ENCODE measurements around the gene MTHFR. TPM values are rescaled to one million over a fixed set of nuclear protein-coding genes. Genes with fewer than 3 reads are reported as not detected.
A peak's percentile ranks its signal among the peaks of the same experiment; 100 is the strongest.
"Not testable (repeated sequence)": the region's sequence is repeated elsewhere in the genome, so short reads cannot be mapped to it uniquely, and the experiment has no call there.

The MTHFR gene
- total RNA-seq, 1 experiment from 2014 or later: 3.5 TPM

GRCh38 chr1:11833497-11833896 is 27.7 kb upstream of the MTHFR start:
- no peak for DNase-seq (ENCODE audit: low spot score)

DNA sequence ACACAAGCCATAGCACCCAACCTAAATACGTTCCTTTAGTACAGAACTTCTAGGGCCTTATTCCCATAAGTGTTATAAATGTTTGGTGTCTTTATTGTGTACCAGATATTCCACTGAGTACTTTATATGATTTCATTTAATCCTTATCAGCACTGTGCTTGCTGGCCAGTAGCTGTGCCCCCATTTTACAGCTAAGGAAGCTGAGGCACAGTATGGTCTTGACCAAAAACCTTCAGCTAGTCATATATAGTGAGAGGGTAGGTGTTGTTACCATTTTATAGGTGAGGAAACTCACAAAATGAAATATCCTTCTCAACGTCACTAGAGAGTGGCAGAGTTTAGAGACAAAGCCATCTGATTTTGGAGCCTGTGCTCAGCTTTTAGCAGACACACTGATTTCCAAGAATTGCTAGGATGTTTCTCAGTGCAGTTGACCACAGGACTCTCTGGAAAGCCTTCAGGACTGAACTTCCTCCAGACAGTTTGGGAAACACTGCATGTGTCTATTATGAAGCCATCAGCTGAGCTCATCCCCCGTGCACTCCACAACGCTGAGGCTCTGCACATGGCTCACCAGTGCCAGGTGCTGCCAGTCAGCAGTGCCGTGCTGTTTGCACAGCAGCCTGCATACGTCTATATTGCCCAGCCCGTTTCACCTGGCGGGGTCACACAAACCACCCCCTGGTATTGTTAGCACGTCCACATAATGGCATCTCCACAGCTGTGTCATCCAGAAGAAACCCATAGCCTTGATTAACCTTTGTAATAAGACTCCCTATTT is 26.4 kb upstream of the MTHFR start:
- DNase-seq (ENCODE audit: low spot score): no peak

GRCh38 chr1:11828511-11828910 is 22.7 kb upstream of the MTHFR start:
- no peak for DNase-seq (ENCODE audit: low spot score)

DNA sequence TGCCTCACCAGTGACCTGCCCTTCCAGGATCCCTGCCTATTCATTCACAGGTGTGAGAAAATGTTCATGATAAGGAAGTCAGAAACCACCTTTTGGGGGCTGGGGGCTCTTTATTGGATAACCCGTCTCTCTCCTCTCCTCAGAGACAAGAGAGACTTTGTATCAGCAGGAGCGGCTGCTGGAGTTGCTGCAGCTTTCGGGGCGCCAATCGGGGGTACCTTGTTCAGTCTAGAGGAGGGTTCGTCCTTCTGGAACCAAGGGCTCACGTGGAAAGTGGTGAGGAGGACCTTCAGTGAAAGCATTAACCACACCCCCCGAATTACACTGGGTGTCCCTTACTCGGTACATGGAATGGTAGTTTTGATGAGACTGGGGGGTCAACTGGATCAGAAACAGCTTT is 21.2 kb upstream of the MTHFR start:
- DNase-seq (ENCODE audit: low spot score): no peak

DNA sequence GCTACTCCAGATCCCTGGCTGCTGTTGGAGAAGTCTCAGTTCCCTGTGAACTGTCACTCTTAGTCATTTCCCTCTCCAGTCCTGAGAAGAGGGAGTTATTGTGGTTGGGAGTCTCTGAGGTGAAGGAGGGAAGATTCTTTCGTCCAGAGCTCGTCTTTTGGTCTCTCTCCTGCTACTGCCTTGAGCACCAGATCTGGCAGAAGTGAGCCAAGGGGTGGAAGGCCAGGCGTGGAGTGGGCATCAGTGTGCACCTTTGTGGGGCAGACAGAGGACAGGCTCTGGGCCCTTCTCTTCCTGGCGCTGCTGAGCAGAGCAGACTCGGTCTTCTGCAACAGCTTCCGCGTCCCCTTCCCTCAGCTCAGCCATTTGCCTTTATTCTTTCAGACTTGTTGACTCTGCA is 19.4 kb upstream of the MTHFR start:
- no peak for DNase-seq (ENCODE audit: low spot score)

- no peak for DNase-seq (ENCODE audit: low spot score)
These were observed 17.8 kb upstream of the MTHFR start for GRCh38 chr1:11823366-11824137.

- DNase-seq (ENCODE audit: low spot score): no peak
These were observed 16.3 kb upstream of the MTHFR start for GRCh38 chr1:11822091-11822490.

GRCh38 chr1:11817192-11817591 is 11.4 kb upstream of the MTHFR start:
- DNase-seq (ENCODE audit: low spot score): no peak

GRCh38 chr1:11813021-11813420 is 7.3 kb upstream of the MTHFR start:
- DNase-seq (ENCODE audit: low spot score): no peak

GRCh38 chr1:11807133-11807532 is 1.4 kb upstream of the MTHFR start:
- DNase-seq (ENCODE audit: low spot score): no peak

GRCh38 chr1:11806307-11806936 is 658 bp upstream of the MTHFR start:
- no peak for DNase-seq (ENCODE audit: low spot score)

GRCh38 chr1:11804666-11805421 is 920 bp downstream of the MTHFR start:
- peak; percentile 32 for DNase-seq (ENCODE audit: low spot score)

- DNase-seq (ENCODE audit: low spot score): not testable (repeated sequence)
These were observed 1.7 kb downstream of the MTHFR start for GRCh38 chr1:11803924-11804665.

DNA sequence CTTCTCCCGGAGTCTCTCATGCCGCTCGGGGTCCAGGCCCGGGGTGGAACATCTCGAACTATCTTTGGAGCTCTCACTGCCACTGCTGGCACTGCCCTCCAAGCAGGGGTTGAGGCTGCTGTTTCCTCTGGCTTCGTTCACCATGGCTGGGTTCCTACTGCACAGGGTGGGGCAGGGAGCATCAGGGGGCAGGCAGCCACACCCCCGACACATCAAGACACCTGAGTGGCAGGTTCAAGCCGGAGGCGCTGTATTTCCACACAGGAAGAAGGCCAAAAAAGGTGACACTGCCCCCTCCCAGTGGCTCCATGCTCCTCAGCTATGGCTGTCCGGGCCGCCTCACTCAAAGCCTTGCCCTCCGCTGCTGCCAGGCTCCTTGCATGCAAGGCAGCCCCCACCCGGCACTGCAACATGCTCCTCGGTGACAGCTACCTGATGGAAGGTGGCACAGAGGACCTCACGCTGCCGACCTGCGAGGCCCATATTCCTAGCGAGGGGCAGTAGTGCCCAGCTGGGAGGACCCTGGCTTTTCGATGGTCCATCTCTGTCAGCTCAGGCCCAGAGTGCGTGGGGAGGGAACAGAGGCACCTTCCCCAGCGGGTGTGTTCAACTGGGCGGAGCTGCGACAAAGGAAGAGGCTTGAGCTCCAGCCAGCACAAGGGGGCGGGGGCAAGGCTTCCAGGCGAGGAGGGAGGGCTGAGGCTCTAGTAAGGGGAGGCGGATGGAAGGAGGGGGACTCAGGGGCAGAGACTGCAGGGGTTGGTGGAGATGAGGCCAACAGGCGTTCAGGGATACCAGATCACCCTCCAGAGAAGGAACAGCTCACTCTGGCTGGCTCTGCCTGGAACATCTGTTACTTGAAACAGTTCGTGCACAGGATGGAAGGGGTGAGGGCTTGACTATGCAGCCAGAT is 2.5 kb downstream of the MTHFR start:
- peak; percentile 73 for DNase-seq (ENCODE audit: low spot score)

DNA sequence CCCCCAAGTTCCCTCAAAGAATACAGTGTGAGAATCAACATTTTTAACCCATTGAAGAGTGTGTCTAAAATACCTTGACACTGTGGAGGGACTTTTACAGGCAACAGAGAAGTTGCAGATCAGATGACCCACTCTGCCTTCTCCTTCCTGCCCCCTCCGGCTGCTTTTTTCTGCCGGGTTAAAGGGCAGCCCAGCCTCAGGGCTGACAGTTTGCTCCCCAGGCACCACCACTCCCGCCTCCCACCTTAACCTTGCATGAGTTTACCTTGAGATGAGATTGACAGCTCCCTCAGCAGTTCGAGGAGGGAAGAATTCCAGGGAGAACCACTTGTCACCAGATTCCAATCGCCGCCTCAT is 3.2 kb downstream of the MTHFR start:
- DNase-seq (ENCODE audit: low spot score): no peak

GRCh38 chr1:11800756-11801433 is 4.9 kb downstream of the MTHFR start:
- peak; percentile 52 for DNase-seq (ENCODE audit: low spot score)

GRCh38 chr1:11800391-11800755 is 5.4 kb downstream of the MTHFR start:
- DNase-seq (ENCODE audit: low spot score): no peak

- DNase-seq (ENCODE audit: low spot score): no peak
These were observed 5.9 kb downstream of the MTHFR start for GRCh38 chr1:11799896-11800295.

DNA sequence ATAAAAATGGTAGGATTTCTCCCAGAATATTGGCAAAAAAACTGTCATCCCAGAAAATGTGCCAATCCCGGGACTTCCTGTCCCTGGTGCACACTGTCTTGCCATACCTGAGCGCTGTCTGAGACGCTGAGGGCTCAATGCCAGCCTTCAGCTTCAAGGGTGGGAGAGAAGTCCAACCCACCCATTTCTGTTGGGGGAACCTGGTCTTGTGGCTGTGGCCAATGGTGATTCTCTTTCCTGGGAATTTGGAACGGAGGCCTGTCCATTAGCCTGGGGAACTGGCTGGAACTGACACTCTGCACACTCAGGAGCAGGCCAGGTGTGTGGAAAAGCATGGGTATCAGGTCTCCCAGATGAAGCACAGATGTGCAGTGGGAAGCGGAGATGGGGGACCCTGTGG is 6.7 kb downstream of the MTHFR start:
- no peak for DNase-seq (ENCODE audit: low spot score)

Data from A172 (cell line).